Naive thymus-derived CD4-positive, alpha-beta T cell (primary cell): ENCODE measurements around the gene EYA3. TPM values are rescaled to one million over a fixed set of nuclear protein-coding genes. Genes with fewer than 3 reads are reported as not detected.
A peak's percentile ranks its signal among the peaks of the same experiment; 100 is the strongest.

Experiments
- ATAC-seq: fragments of 150-1000 bp; cut with Tn5 transposase; 2 replicates; pipeline ENCODE4 v1.10.0; 2021; ENCODE audit warnings: mild to moderate bottlenecking, moderate library complexity
- CTCF ChIA-PET: fragments of 350-600 bp; sonication (Branson Sonifier 250); formaldehyde crosslinking; loops from one replicate; lab custom pipeline; 2021; ENCODE audit warnings: antibody characterized with exemption; lab: Charles Lee
- POLR2A ChIA-PET: fragments of 350-600 bp; sonication (Branson Sonifier 250); formaldehyde crosslinking; loops from one replicate; lab custom pipeline; 2021; ENCODE audit warnings: antibody characterized with exemption, inconsistent platforms; lab: Charles Lee
- DNase-seq, 9 donors: peaks; one replicate each; pipeline versions ENCODE4 v3.0.0 to v3.0.0-alpha.2; 2020 to 2022; ENCODE audit warnings: mixed read lengths in 1 of 9
- H3K27ac ChIP-seq: one replicate; pipeline ENCODE4 v1.7.0; 2013; ENCODE audit warnings: mild to moderate bottlenecking, low read depth, low read length, moderate library complexity
- H3K27me3 ChIP-seq, 2 donors: one replicate each; pipeline ENCODE4 v1.7.0; 2013; ENCODE audit warnings: low read length in 2 of 2, mild to moderate bottlenecking in 2 of 2, moderate library complexity in 2 of 2; ENCODE audit not compliant: control insufficient read depth in 2 of 2, insufficient read depth in 2 of 2
- H3K36me3 ChIP-seq, 3 experiments: 1 replicate in 2 of 3; 2 replicates in 1 of 3; pipeline ENCODE4 v1.7.0; 2013; ENCODE audit warnings: low read length in 3 of 3, mild to moderate bottlenecking in 3 of 3, moderate library complexity in 1 of 3; ENCODE audit not compliant: insufficient read depth in 3 of 3, control insufficient read depth in 2 of 3
- H3K4me1 ChIP-seq, 2 donors: one replicate each; pipeline ENCODE4 v1.7.0; 2013; ENCODE audit warnings: low read length in 2 of 2, mild to moderate bottlenecking in 2 of 2, moderate library complexity in 1 of 2; ENCODE audit not compliant: control insufficient read depth in 2 of 2, insufficient read depth in 2 of 2
- H3K4me3 ChIP-seq: 2 replicates; pipeline ENCODE4 v1.7.0; 2013; ENCODE audit warnings: mild to moderate bottlenecking, low read length
- H3K9me3 ChIP-seq, 3 experiments: 1 replicate in 2 of 3; 2 replicates in 1 of 3; pipeline ENCODE4 v1.7.0; 2013; ENCODE audit warnings: low read length in 3 of 3; ENCODE audit not compliant: control insufficient read depth in 2 of 3
- H3K27ac Mint-ChIP-seq, 9 donors: one replicate each; pipeline ENCODE4 v1.8.0; 2020 to 2022; ENCODE audit warnings: mixed read lengths in 9 of 9, mild to moderate bottlenecking in 8 of 9, moderate library complexity in 5 of 9, inconsistent platforms in 2 of 9
- H3K27me3 Mint-ChIP-seq, 5 donors: one replicate each; pipeline ENCODE4 v1.8.0; 2021 to 2022; ENCODE audit warnings: mixed read lengths in 5 of 5, mild to moderate bottlenecking in 1 of 5
- H3K36me3 Mint-ChIP-seq, 5 donors: one replicate each; pipeline ENCODE4 v1.8.0; 2020 to 2022; ENCODE audit warnings: mixed read lengths in 5 of 5, mild to moderate bottlenecking in 3 of 5, inconsistent platforms in 1 of 5
- H3K4me1 Mint-ChIP-seq, 7 donors: one replicate each; pipeline ENCODE4 v1.8.0; 2020 to 2022; ENCODE audit warnings: mixed read lengths in 7 of 7, mild to moderate bottlenecking in 3 of 7, inconsistent platforms in 1 of 7
- H3K4me3 Mint-ChIP-seq, 10 donors: one replicate each; pipeline ENCODE4 v1.8.0; 2020 to 2022; ENCODE audit warnings: mild to moderate bottlenecking in 10 of 10, mixed read lengths in 10 of 10, moderate library complexity in 6 of 10, inconsistent platforms in 2 of 10
- H3K9me3 Mint-ChIP-seq, 11 donors: one replicate each; pipeline ENCODE4 v1.8.0; 2020 to 2022; ENCODE audit warnings: mixed read lengths in 11 of 11, mild to moderate bottlenecking in 4 of 11, inconsistent platforms in 1 of 11, moderate library complexity in 1 of 11
- intact Hi-C, 2 donors: fragments of 100-400 bp; cut with micrococcal nuclease; formaldehyde crosslinking; loops; one replicate each; pipeline ENCODE4 v1.15.1; 2023
- polyA plus RNA-seq, 2 donors: library from polyadenylated mRNA; unstranded; fragments of 300-500 nt; fragmentation: Illumina TruSeq; gene quantifications; one replicate each; pipeline ENCODE4 v1.2.3, GENCODE V29; 2021
- total RNA-seq, 6 experiments: library from RNA in 5 of 6; stranded (reverse) in 5 of 6; gene quantifications; 1 replicate in 5 of 6; 2 replicates in 1 of 6; pipeline ENCODE4 v1.2.3 and lab custom pipeline; 2021 to 2026

EYA3 gene
- total and polyA plus RNA-seq, 7 experiments from 2014 or later, result 4.9 to 31.7 (median 18.6) TPM

GRCh38 chr1:28046716-28047115 is 41.7 kb downstream of the EYA3 start:
- ATAC-seq (no peak), DNase-seq (no peak)
- POLR2A ChIA-PET, result no interaction called here
- H3K27me3 Mint-ChIP-seq, result no peaks in the 10 kb centered on the region
- H3K4me3 ChIP-seq, result no peak overlapping the region
- H3K4me1 ChIP-seq, result no peaks in the 10 kb centered on the region
- no peaks in the 10 kb centered on the region for H3K9me3 Mint-ChIP-seq
- peaks cover 4 to 41% (median 17%) of the 10 kb centered on the region in 5 donors for H3K36me3 Mint-ChIP-seq
- no peaks in the 10 kb centered on the region for H3K9me3 ChIP-seq
- intact Hi-C loops, result no loop called here
- no peaks in the 10 kb centered on the region for H3K27me3 ChIP-seq
- peak overlapping the region in 1 of 9 donors; percentile 71 for H3K27ac Mint-ChIP-seq
- H3K4me1 Mint-ChIP-seq, result peaks cover 0 to 11% (median 8%) of the 10 kb centered on the region in 7 donors
- peaks cover 0 to 17% (median 5%) of the 10 kb centered on the region in 3 experiments for H3K36me3 ChIP-seq
- H3K27ac ChIP-seq, result no peak overlapping the region
- CTCF ChIA-PET, result no interaction called here
- H3K4me3 Mint-ChIP-seq, result no peak overlapping the region

GRCh38 chr1:28045777-28046176 is 42.6 kb downstream of the EYA3 start:
- peaks cover 0 to 17% (median 6%) of the 10 kb centered on the region in 3 experiments for H3K36me3 ChIP-seq
- no peak overlapping the region for H3K4me3 Mint-ChIP-seq
- H3K9me3 Mint-ChIP-seq, result no peaks in the 10 kb centered on the region
- peak overlapping the region in 1 of 9 donors; percentile 3 for H3K27ac Mint-ChIP-seq
- no peaks in the 10 kb centered on the region for H3K27me3 ChIP-seq
- peaks cover 0 to 11% (median 6%) of the 10 kb centered on the region in 7 donors for H3K4me1 Mint-ChIP-seq
- H3K27ac ChIP-seq, result no peak overlapping the region
- no peaks in the 10 kb centered on the region for H3K9me3 ChIP-seq
- ATAC-seq (no peak), DNase-seq (no peak)
- ChIA-PET POLR2A (no interaction called here), CTCF (no interaction called here)
- intact Hi-C loops, result no loop called here
- peaks cover 4 to 42% (median 18%) of the 10 kb centered on the region in 5 donors for H3K36me3 Mint-ChIP-seq
- H3K4me1 ChIP-seq, result no peaks in the 10 kb centered on the region
- no peak overlapping the region for H3K4me3 ChIP-seq
- H3K27me3 Mint-ChIP-seq, result no peaks in the 10 kb centered on the region

- Mint-ChIP-seq H3K27me3 (no peaks in the 10 kb centered on the region), H3K36me3 (peaks cover 11 to 45% (median 28%) of the 10 kb centered on the region in 5 donors), H3K27ac (peak overlapping the region in 1 of 9 donors; percentile 1), H3K9me3 (no peaks in the 10 kb centered on the region), H3K4me3 (no peak overlapping the region), H3K4me1 (peaks cover 2 to 11% (median 6%) of the 10 kb centered on the region in 7 donors)
- Histone ChIP-seq H3K4me1 (no peaks in the 10 kb centered on the region), H3K4me3 (no peak overlapping the region), H3K27me3 (no peaks in the 10 kb centered on the region), H3K36me3 (peaks cover 0 to 25% (median 6%) of the 10 kb centered on the region in 3 experiments), H3K9me3 (no peaks in the 10 kb centered on the region), H3K27ac (no peak overlapping the region)
- CTCF ChIA-PET, result no interaction called here
- intact Hi-C loops, result no loop called here
- POLR2A ChIA-PET, result no interaction called here
- no peak for ATAC-seq
- DNase-seq, result no peak
Measured at GRCh38 chr1:28044399-28044798, 44.0 kb downstream of the EYA3 start.

- Mint-ChIP-seq H3K9me3 (no peaks in the 10 kb centered on the region), H3K4me3 (no peak overlapping the region), H3K36me3 (peaks cover 11 to 53% (median 23%) of the 10 kb centered on the region in 5 donors), H3K4me1 (peaks cover 0 to 6% (median 0%) of the 10 kb centered on the region in 7 donors), H3K27me3 (no peaks in the 10 kb centered on the region), H3K27ac (no peak overlapping the region)
- Histone ChIP-seq H3K27me3 (no peaks in the 10 kb centered on the region), H3K27ac (no peak overlapping the region), H3K9me3 (no peaks in the 10 kb centered on the region), H3K4me1 (no peaks in the 10 kb centered on the region), H3K36me3 (peaks cover 0 to 24% (median 6%) of the 10 kb centered on the region in 3 experiments), H3K4me3 (no peak overlapping the region)
- POLR2A ChIA-PET, result no interaction called here
- ATAC-seq, result no peak
- CTCF ChIA-PET, result interaction anchor here (0.7 kb wide), 1 partner anchor 12 kb away, joined by 3 read pairs; no protein-coding TSS in a partner anchor
- DNase-seq, result no peak
- intact Hi-C loops, result no loop called here
Measured at GRCh38 chr1:28039341-28039740, 49.1 kb downstream of the EYA3 start.

GRCh38 chr1:28037946-28038345 is 50.5 kb downstream of the EYA3 start:
- CTCF ChIA-PET, result no interaction called here
- intact Hi-C loops, result no loop called here
- Mint-ChIP-seq H3K36me3 (peaks cover 11 to 47% (median 23%) of the 10 kb centered on the region in 5 donors), H3K4me3 (no peak overlapping the region), H3K4me1 (peaks cover 0 to 6% (median 0%) of the 10 kb centered on the region in 7 donors), H3K9me3 (no peaks in the 10 kb centered on the region), H3K27me3 (no peaks in the 10 kb centered on the region), H3K27ac (no peak overlapping the region)
- ATAC-seq (no peak), DNase-seq (no peak)
- Histone ChIP-seq H3K4me1 (no peaks in the 10 kb centered on the region), H3K36me3 (peaks cover 0 to 24% (median 6%) of the 10 kb centered on the region in 3 experiments), H3K27ac (no peak overlapping the region), H3K9me3 (no peaks in the 10 kb centered on the region), H3K4me3 (no peak overlapping the region), H3K27me3 (no peaks in the 10 kb centered on the region)
- POLR2A ChIA-PET, result interaction anchor here (0.6 kb wide), 1 partner anchor 1486 kb away, joined by 3 read pairs; no protein-coding TSS in a partner anchor

GRCh38 chr1:28037206-28037605 is 51.2 kb downstream of the EYA3 start:
- intact Hi-C loops, result no loop called here
- Histone ChIP-seq H3K4me1 (no peaks in the 10 kb centered on the region), H3K36me3 (peaks cover 0 to 24% (median 6%) of the 10 kb centered on the region in 3 experiments), H3K4me3 (no peak overlapping the region), H3K27me3 (no peaks in the 10 kb centered on the region), H3K27ac (no peak overlapping the region), H3K9me3 (no peaks in the 10 kb centered on the region)
- ChIA-PET CTCF (no interaction called here), POLR2A (no interaction called here)
- no peaks in the 10 kb centered on the region for H3K9me3 Mint-ChIP-seq
- no peak for DNase-seq
- no peak overlapping the region for H3K4me3 Mint-ChIP-seq
- no peaks in the 10 kb centered on the region for H3K27me3 Mint-ChIP-seq
- peaks cover 0 to 5% (median 0%) of the 10 kb centered on the region in 7 donors for H3K4me1 Mint-ChIP-seq
- H3K27ac Mint-ChIP-seq, result peak overlapping the region in 1 of 9 donors; percentile 4
- H3K36me3 Mint-ChIP-seq, result peaks cover 11 to 44% (median 20%) of the 10 kb centered on the region in 5 donors
- ATAC-seq, result no peak

GRCh38 chr1:28036431-28036830 is 52.0 kb downstream of the EYA3 start:
- Histone ChIP-seq H3K27ac (no peak overlapping the region), H3K4me1 (no peaks in the 10 kb centered on the region), H3K4me3 (no peak overlapping the region), H3K9me3 (no peaks in the 10 kb centered on the region), H3K27me3 (no peaks in the 10 kb centered on the region), H3K36me3 (peaks cover 0 to 24% (median 0%) of the 10 kb centered on the region in 3 experiments)
- CTCF ChIA-PET, result no interaction called here
- H3K4me1 Mint-ChIP-seq, result peaks cover 0 to 5% (median 0%) of the 10 kb centered on the region in 7 donors
- H3K27me3 Mint-ChIP-seq, result no peaks in the 10 kb centered on the region
- ATAC-seq (no peak), DNase-seq (no peak)
- peak overlapping the region in 2 of 9 donors; percentile 4 to 18 for H3K27ac Mint-ChIP-seq
- POLR2A ChIA-PET, result no interaction called here
- intact Hi-C loops, result no loop called here
- peaks cover 11 to 41% (median 17%) of the 10 kb centered on the region in 5 donors for H3K36me3 Mint-ChIP-seq
- H3K4me3 Mint-ChIP-seq, result no peak overlapping the region
- no peaks in the 10 kb centered on the region for H3K9me3 Mint-ChIP-seq
